Kidney glomerular epithelial cell (primary cell): ENCODE measurements around the gene PLEKHA4.
A peak's percentile ranks its signal among the peaks of the same experiment; 100 is the strongest.
"Not testable (repeated sequence)": the region's sequence is repeated elsewhere in the genome, so short reads cannot be mapped to it uniquely, and the experiment has no call there.

Experiments
- DNase-seq: peaks from one replicate; lab custom pipeline; 2025; lab: John Stamatoyannopoulos, UW

Gene PLEKHA4, protein sequence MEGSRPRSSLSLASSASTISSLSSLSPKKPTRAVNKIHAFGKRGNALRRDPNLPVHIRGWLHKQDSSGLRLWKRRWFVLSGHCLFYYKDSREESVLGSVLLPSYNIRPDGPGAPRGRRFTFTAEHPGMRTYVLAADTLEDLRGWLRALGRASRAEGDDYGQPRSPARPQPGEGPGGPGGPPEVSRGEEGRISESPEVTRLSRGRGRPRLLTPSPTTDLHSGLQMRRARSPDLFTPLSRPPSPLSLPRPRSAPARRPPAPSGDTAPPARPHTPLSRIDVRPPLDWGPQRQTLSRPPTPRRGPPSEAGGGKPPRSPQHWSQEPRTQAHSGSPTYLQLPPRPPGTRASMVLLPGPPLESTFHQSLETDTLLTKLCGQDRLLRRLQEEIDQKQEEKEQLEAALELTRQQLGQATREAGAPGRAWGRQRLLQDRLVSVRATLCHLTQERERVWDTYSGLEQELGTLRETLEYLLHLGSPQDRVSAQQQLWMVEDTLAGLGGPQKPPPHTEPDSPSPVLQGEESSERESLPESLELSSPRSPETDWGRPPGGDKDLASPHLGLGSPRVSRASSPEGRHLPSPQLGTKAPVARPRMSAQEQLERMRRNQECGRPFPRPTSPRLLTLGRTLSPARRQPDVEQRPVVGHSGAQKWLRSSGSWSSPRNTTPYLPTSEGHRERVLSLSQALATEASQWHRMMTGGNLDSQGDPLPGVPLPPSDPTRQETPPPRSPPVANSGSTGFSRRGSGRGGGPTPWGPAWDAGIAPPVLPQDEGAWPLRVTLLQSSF

DNA sequence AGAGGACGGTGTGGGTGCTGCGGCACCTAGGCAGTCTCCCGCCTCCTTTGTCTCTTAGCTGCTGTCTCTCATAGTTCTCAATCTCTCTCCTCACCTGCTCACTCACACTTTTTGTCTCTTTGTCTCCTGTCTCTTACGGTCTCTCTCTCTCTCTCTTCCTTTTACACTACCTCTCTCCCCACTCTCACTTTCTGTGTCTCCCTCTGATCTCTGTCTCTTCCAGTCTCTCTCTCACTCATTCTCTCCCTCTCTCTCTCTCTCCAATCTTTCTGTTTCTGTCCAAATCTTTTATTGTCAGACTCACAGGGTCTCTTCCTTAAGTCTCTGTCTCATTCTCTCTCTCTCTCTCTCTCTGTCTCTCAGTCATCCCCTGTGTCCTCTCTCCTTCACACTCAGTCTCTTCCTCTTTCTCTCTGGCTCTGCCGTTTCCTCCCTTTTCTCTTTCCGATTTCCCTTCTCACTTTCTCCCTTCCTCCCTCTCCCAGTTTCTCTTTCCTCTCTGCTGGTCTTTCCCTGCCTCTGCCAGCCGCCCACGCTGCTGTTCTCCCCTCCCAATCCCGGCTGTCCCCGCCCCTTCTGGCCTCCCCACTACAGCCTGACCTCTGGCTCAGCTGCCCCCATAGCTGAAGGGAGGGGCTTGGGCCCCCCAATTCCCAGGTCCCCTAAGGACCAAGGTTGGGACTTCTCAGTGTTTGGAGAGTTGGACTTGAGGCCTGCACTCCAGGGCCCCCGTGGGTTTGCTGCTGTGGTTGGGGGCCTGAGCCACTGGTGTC, at the start of gene PLEKHA4:
Gene PLEKHA4, minus strand, starts transcription at position 504 of the 773 bp plus-strand sequence. CDS start 997 bp downstream, outside the sequence.
- DNase-seq: peak; percentile 65

DNA sequence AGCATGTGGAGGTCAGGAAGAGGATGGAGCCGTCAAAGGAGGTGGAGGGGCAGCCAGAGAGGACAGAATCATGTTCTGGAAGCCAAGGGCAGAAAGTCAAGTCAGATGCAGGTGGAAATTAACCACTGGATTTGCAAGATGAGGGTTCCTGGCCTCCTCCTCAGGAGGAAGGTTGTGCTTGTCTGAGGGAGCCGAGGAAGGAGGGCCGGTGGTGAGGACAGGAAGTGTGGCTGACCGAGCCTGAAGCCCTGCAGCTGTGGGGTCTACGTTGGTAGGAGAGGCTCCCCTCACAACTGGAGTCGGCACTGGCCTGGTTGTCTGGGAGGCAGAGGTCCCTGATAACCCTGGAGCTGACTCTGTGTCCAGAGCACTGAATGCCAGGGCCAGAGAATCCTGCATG, 49.7 kb upstream of the PLEKHA4 start:
- no peak for DNase-seq

DNA sequence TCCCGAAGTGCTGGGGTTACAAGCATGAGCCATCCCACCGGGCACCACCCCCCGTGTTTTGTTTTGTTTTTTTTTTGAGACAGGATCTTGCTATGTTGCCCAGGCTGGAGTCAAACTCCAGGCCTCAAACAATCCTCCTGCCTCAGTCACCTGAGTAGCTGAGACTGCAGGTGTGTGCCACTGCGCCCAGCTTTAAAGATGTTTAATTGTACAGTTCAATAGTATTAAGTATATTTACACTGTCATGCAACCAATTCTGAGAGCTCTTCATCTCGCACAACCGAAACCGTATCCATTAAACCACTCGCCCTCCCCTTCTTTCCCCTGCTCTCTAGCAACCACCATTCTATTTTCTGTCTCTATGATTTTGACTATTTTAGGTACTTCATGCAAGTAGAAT, 47.3 kb upstream of the PLEKHA4 start:
- DNase-seq: no peak

DNA sequence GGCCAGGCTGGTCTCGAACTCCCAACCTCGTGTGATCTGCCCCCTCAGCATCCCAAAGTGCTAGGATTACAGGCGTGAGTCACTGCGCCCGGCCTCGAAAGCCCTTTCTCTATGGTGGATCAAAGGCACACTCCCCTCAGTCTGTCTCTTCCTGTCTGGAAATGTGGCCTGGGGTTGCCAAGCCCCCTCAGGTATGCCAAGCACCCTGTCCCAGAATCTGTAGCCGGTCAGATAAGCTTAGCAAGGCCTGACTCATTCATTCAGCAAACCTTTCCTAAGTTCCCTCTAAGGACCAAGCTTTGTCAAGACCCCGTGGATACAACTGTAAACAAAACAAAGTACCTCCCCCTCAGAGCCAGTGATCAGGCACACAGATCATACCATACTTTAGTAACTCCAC, 45.8 kb upstream of the PLEKHA4 start:
- no peak for DNase-seq

DNA sequence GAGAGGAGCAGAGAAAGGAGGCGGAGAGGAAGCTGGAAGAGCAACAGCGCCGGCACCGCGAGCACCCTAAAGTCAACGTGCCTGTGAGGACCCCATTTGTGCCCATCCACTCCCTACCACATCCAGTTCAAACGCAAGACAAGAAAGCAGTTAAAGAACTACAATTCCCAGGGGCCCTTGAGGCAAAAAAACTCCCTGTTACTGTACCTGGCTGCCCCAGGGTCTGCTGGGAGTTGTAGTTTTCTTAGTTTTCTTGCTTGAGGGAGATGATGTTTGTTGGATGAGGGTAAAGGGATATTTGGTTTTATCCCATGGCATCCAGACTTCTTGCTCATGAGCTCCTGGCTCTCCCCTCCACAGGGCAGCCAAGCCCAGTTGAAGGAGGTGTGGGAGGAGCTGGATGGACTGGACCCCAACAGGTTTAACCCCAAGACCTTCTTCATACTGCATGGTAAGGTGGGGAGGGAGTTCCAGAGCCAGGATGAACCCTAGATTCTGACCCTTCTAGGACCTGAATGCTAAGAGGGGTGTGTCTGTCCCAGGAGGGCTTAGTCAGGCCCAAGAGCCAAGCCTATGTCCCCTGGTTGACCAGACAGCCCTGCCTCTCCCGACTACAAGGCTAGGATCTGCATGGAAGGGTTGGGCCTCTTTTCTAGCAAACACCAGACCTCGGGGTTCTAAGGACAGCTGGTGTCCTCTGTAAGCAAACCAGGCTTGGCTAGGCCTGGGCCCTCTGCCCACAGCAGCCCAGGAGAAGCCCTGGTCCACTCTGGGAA, 44.9 kb upstream of the PLEKHA4 start:
- no peak for DNase-seq

DNA sequence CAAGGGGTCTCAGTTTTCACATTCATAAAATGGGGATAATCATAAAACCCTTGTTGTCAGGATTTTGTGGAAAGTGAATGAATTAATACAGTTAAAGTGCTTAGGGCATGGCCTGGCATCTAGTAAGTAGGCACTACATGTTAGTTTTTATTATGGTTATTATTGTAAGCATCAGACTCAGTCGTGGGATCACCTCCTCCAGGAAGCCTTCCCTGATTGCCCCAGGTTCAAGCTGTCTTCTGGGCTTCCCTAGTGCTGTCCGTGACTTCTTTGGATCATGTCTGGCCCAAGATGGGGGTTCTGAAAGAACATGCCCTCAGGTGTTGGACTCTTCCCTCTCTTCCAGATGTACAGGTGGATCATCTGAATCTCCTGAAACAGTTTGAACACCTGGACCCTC, 42.4 kb upstream of the PLEKHA4 start:
- no peak for DNase-seq

DNA sequence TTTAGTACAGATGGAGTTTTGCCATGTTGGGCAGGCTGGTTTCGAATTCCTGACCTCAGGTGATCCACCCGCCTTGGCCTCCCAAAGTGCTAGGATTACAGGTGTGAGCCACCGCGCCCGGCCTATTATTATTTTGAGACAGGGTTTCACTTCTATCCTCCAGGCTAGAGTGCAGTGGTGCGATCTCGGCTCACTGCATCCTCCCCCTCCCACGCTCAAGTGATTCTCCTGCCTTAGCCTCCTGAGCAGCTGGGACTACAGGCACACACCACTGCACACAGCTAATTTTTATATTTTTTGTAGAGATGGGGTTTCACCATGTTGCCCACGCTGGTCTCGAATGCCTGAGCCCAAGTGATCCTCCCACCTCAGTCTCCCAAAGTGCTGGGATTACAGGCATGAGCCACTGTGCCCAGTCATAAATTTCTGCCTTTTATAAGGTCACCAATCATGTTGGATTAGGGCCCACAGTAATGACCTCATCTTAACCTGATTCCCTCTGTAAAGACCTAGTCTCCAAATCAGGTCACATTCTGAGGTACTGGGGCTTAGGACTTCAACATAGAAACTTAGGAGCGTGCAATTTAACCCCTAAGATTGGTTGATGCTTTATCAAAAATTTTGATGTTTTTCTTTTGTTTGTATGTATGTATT, 41.1 kb upstream of the PLEKHA4 start:
- not testable (repeated sequence) for DNase-seq

DNA sequence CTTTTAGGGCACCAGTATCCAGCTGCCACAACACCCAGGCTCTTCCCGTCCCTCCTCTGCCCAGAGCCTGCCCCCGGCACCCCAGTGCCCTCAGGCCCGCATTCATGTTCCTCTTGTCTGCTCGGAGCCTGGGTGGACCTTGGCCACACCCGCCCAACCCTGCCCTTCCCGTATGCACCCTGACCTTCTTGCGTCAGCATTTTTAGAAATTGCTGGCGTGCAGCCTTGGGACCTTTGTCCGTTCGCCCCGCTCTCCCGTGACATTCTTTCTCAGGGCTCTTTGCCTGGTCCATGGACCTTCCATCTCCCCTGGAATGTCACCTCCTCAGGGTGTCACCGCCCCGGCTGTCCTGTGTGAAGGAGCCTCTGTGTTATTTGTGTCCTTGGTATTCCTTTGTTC, 39.3 kb upstream of the PLEKHA4 start:
- no peak for DNase-seq

DNA sequence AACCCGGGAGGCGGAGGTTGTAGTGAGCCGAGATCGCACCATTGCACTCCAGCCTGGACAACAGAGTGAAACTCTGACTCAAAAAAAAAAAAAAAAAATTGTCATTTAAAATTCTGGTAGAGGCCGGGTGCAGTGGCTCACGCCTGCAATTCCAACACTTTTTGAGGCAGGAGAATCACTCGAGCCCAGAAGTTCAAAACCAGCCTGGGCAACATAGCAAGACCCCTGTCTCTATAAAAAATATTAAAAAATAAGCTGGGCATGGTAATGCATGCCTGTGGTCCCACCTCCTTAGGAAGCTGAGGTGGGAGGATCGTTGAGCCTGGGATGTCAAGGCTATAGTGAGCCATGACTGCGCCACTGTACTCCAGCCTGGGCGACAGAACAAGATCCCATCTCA, 37.9 kb upstream of the PLEKHA4 start:
- no peak for DNase-seq

DNA sequence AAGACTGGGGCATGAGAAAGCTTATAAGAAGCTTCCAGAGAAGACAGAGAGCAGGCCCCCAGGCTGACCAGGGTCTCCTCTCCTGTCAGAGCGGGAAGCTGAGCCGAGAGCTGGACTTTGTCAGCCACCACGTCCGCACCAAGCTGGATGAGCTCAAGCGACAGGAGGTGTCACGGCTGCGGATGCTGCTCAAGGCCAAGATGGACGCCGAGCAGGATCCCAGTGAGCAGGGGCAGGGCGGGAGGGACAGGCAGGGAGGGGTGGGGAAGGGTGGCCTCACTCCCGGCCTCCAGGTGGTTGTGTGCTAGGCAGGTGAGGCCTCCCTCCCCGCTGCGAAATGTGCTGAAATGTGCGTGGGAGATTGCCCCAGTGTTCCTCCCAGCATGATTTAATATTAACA, 37.2 kb upstream of the PLEKHA4 start:
- no peak for DNase-seq

DNA sequence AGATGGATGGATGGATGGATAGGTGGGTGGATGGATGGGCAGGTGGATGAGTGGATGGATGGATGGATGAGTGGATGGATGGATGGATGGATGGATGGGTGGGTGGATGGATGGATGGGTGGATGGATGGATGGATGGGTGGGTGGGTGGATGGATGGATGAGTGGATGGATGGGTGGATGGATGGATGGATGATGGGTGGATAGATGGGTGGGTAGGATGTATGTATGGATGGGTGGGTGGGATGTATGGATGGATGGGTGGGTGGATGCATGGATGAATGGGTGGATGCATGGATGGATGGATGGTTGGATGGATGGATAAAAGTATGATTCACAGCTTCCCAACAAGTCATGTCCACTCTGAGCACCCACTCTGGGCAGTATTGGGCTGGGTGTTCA, 35.4 kb upstream of the PLEKHA4 start:
- not testable (repeated sequence) for DNase-seq

DNA sequence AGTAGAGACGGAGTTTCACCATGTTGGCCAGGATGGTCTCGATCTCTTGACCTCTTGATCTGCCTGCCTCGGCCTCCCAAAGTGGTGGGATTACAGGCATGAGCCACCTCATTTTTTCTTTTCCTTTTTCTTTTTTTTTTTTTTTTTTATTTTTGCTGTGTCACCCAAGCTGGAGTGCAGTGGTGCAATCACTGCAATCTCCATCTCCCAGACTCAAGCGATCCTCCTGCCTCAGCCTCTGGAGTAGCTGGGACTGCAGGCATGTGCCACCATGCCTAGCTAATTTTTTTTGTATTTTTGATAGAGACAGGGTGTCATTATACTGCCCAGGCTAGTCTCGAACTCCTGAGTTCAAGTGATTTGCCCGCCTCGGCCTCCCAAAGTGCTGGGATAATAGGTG, 33.9 kb upstream of the PLEKHA4 start:
- DNase-seq: not testable (repeated sequence)

DNA sequence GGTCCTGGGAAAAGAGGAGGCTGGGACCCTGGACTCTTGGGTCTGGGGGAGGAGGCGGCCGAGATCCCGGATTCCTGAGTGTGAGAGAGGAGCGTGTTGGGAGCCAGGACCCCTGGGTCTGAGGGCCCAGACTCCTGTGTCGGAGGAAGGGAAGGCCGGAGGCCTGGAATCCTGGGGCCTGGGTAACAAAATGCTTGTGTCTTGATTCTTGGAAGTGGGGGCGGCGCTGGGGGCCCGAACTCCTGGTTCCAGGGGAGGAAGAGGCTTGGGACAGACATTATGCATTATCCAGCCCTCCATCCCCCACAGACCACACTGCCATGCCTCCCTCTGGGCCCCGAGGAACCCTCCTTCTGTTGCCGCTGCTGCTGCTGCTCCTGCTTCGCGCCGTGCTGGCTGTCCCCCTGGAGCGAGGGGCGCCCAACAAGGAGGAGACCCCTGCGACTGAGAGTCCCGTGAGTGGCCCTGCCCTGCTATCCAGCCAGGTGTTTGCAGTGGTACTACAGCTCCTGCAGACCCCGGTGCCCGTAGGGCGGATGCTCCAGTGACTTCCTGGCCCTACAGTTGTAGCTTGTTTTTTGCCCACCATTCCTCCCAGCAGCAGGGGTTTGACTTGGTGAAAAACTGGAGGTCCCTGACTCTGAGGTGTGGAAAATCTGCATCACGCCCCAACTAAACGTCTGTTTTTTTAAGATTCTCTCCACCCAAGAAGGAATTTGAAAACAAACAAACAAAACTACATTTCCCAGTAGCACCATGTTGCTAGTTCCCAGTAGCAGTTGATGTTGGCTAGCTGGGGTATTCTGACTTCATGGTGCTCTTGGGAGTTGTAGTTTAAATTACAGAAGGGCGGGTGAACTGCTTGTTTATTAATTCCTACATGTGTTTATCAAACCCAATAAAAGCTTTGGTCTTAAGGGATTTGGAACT, 32.3 kb upstream of the PLEKHA4 start:
- no peak for DNase-seq

DNA sequence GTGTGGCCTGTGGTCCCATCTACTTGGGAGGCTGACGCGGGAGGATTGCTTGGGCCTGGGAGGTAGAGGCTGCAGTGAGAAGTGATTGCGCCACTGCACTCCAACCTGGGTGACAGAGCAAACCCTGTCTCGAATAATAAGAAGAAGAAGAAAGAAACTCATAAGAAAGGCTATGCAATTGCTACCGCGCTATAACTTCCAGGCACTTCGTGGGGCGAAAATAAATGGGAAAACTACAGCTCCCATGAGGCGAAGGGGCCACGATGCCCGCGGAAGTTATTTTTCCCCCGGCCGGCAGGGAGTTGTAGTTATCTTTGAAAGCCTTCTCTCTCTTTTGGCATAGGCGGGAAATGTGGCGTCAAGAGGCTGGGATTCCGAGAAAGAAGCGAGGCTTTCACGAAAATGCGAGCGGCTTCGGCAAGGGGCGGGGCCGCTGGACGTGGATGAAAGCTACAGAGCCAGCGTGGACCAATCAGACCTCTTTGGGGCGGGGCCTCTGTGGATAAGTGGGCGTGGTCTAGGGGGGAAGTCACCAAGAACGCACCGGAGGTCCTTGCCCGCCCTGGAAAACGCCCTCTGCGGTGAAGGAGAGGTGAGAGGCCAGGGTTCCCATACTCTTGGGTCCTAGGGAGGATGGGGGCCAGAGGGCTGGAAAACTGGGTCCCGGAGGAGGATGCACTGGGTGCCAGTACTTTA, 31.5 kb upstream of the PLEKHA4 start, which contains the start of gene NUCB1:
Gene NUCB1, plus strand, starts transcription at position 532 of the 696 bp plus-strand sequence. CDS start 485 bp downstream, outside the sequence.
- peak; percentile 98 for DNase-seq

DNA sequence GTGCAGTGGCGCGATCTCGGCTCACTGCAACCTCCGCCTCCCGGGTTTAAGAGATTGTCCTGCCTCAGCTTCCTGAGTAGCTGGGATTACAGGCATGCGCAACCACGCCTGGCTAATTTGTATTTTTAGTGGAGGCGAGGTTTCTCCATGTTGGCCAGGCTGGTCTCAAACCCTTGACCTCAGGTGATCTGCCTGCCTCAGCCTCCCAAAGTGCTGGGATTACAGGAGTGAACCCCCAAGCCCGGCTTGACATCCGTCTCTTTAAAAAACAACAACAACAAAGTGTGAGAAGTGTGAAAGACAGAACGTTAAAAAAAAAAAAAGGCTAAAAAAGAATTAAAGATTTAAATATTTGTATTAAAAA, 31.0 kb upstream of the PLEKHA4 start:
- DNase-seq: not testable (repeated sequence)

DNA sequence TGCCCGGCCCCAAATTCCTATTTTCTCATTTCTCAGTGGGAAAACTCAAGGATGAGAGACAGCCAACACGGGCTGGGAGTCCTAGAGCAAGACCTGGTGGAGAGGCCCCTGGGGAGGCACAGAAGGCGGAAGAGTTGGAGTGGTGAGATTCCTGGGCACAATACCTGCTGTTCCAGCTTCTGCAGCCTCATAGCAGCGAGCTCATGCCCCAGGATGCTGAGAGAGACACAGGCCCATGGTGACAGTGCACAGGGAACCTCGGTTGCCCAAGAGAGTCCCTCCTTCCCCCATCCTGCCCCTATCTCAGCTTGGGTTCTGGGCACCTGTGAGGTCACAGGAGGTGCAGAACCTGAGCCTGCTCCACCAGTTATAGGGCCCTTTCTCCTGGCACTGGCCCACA, 28.8 kb upstream of the PLEKHA4 start:
- DNase-seq: no peak

DNA sequence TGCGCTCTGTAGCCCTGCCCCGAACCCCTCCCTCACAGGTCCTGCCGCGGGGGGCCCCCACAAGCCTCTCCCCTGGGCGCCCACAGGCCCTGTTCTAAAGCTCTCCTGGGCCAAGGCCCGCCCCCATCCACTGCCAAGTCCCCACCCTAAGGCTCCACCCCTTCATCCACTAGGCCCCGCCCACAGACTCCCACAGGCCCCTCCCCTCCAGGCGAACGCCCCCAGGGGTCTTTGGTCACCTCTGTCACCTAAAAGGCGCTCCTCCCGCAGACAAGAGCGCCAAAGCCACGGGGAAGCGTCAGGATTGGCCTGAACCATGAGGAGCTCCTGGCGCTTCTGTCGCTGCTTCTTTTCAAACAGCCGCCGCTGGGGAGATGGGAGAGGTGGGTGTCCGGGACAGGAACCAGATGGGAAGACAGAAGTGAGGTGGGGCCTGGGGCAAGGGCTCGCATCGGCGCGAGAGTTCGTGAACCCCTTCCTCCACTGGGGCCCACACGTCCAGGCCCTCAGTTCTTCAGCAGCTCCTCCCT, 27.8 kb upstream of the PLEKHA4 start:
- DNase-seq: no peak

DNA sequence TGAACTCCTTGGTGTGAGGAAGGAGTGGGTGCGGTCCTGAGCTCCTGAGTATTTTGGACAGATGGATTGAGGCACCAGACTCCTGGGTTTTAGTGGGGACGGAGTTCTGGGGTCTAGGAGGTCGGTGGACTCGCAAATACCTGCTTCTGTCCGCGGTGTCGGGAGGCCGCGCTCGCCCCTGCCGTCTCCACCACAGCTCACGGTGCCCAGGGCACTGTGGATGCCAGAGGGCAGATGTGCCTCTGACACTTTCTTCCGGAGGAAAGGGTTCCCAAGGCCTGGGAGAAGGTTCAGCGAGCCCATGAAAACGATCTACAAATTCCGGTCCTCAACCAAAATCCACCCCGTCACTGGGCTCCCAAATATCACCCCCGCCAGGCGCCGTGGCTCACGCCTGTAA, 26.8 kb upstream of the PLEKHA4 start:
- no peak for DNase-seq

DNA sequence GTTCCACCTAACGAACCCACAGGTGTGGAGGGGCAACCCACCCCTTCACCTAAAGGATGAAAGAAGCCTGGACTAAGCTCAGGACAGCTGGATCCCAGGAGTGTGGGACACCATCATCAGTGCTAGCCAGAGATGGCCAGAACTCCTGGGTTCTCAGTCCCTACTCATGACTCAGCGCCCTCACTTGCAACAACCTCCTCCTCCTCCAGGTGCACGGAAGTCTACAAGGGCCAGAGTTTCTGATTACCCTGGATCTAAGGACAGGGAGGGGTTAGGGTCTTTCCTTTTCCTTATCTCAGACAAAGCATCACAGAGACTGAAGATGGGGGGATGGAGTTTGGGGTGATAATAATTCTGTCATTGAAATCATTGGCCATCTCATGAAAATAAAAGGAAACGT, 22.1 kb upstream of the PLEKHA4 start:
- no peak for DNase-seq
